K562 (cell line): ENCODE results near the gene PTPN12. TPM values are rescaled to one million over a fixed set of nuclear protein-coding genes. Genes with fewer than 3 reads are reported as not detected.
A peak's percentile ranks its signal among the peaks of the same experiment; 100 is the strongest.

Source experiments
- ATAC-seq: fragments of 200-7000 bp; cut with Tn5 transposase; 3 replicates; pipeline ENCODE4 v1.9.1; 2020; ENCODE audit warnings: moderate library complexity
- BruUV-seq: library from RNA; stranded (reverse); fragments of 400-500 nt; replicated peaks from 2 replicates; lab custom pipeline; 2021; lab: Mats Ljungman, UMichigan
- CTCF ChIA-PET: fragments of 300-600 bp; formaldehyde crosslinking; extraction: SDS; loops from one replicate; lab custom pipeline; 2021; ENCODE audit warnings: low intra/inter-chr PET ratio; lab: Yijun Ruan, JAX
- POLR2A ChIA-PET: fragments of 300-600, 350-650 bp; sonication (Branson Sonifier 250); formaldehyde crosslinking; extraction: SDS; loops from one replicate; lab custom pipeline; 2021; ENCODE audit warnings: antibody characterized with exemption, inconsistent platforms; lab: Yijun Ruan, JAX
- DNase-seq, 4 experiments: peaks; one replicate each; pipeline versions ENCODE4 v3.0.0 to v3.0.0-alpha.2; 2011 to 2018; ENCODE audit warnings: low spot score in 3 of 4, mixed read lengths in 3 of 4; ENCODE audit errors: extremely low read depth in 1 of 4
- FAIRE-seq: peaks from 2 replicates; lab custom pipeline; 2011; peaks lifted over from hg19 to GRCh38; lab: Jason Lieb, UNC
- H2AFZ ChIP-seq: 2 replicates; pipeline ENCODE4 v1.6.0; 2011; ENCODE audit warnings: low read depth, low read length, control low read depth, inconsistent platforms
- H3K27ac ChIP-seq: fragments of 200-600 bp; 3 replicates; pipeline ENCODE4 v1.8.0; 2011; ENCODE audit warnings: low read depth, mild to moderate bottlenecking, control low read depth, inconsistent platforms, low read length, moderate library complexity, mixed read lengths; ENCODE audit errors: extremely low read depth
- H3K27me3 ChIP-seq, 2 experiments: fragments of 300-600 bp in 1 of 2; 2 replicates in 1 of 2; 3 replicates in 1 of 2; pipeline versions ENCODE4 v1.6.0 to v1.8.0; 2011; ENCODE audit warnings: inconsistent platforms in 2 of 2, low read length in 2 of 2, mild to moderate bottlenecking in 1 of 2, mixed read lengths in 1 of 2, moderate library complexity in 1 of 2; ENCODE audit not compliant: control insufficient read depth in 2 of 2, insufficient read depth in 2 of 2
- H3K36me3 ChIP-seq: fragments of 300-600 bp; 3 replicates; pipeline ENCODE4 v1.8.0; 2011; ENCODE audit warnings: mild to moderate bottlenecking, low read length, inconsistent platforms; ENCODE audit not compliant: control insufficient read depth, insufficient read depth
- H3K4me1 ChIP-seq, 2 experiments: fragments of 200-600 bp in 1 of 2; replicated peaks in 1 of 2; 2 replicates in 1 of 2; 3 replicates in 1 of 2; pipeline versions ENCODE4 v1.5.1 to v1.8.0; 2011; ENCODE audit warnings: inconsistent platforms in 2 of 2, low read length in 2 of 2, mild to moderate bottlenecking in 1 of 2, mixed read lengths in 1 of 2, moderate library complexity in 1 of 2; ENCODE audit not compliant: control insufficient read depth in 2 of 2, insufficient read depth in 2 of 2
- H3K4me2 ChIP-seq: 2 replicates; pipeline ENCODE4 v1.6.1; 2011; ENCODE audit warnings: low read length, control low read depth, inconsistent platforms, mixed read lengths; ENCODE audit not compliant: insufficient read depth
- H3K4me3 ChIP-seq: fragments of 200-600 bp; sonication (generic), shearing (Covaris generic); 2 replicates; pipeline ENCODE4 v1.5.1; 2016; ENCODE audit warnings: control low read depth, inconsistent platforms
- H3K79me2 ChIP-seq: fragments of 200-600 bp; 3 replicates; pipeline ENCODE4 v1.8.0; 2011; ENCODE audit warnings: low read length, inconsistent platforms; ENCODE audit not compliant: control insufficient read depth, insufficient read depth
- H3K9ac ChIP-seq, 2 experiments: 2 replicates each; pipeline versions ENCODE4 v1.6.0 to v1.6.1; 2011; ENCODE audit warnings: low read depth in 2 of 2, low read length in 2 of 2, control low read depth in 1 of 2, inconsistent platforms in 1 of 2, mild to moderate bottlenecking in 1 of 2, mixed read lengths in 1 of 2; ENCODE audit not compliant: insufficient read depth in 1 of 2
- H3K9me1 ChIP-seq: one replicate; pipeline ENCODE4 v1.6.0; 2011; ENCODE audit warnings: inconsistent platforms, mild to moderate bottlenecking, low read length, moderate library complexity; ENCODE audit not compliant: control insufficient read depth, insufficient read depth
- H3K9me3 ChIP-seq: replicated peaks from 2 replicates; pipeline ENCODE4 v1.5.1; 2011; ENCODE audit warnings: low read depth, low read length, inconsistent platforms; ENCODE audit not compliant: control insufficient read depth, insufficient read depth
- H4K20me1 ChIP-seq: replicated peaks from 2 replicates; pipeline ENCODE4 v1.6.1; 2011; ENCODE audit warnings: low read length, inconsistent platforms, mixed read lengths; ENCODE audit not compliant: control insufficient read depth, insufficient read depth
- ARID1B ChIP-seq: fragments of 450-650 bp; IDR thresholded peaks from 2 replicates; pipeline ENCODE4 v1.6.1; 2016; ENCODE audit warnings: antibody characterized with exemption, mild to moderate bottlenecking, inconsistent platforms
- GTF2F1 ChIP-seq: IDR thresholded peaks from 2 replicates; pipeline ENCODE4 v1.6.1; 2011; ENCODE audit warnings: low read depth, low read length, improper control_type of control experiment
- KDM5B ChIP-seq: fragments of 200-600 bp; sonication (generic); IDR thresholded peaks from 2 replicates; pipeline ENCODE4 v1.6.1; 2012; ENCODE audit warnings: low read depth, mild to moderate bottlenecking, moderate library complexity, low read length, control low read depth, inconsistent platforms; ENCODE audit not compliant: insufficient replicate concordance
- NR1H2 ChIP-seq: sonication (generic); formaldehyde crosslinking; IDR thresholded peaks from 2 replicates; pipeline ENCODE4 v1.4.0; 2020; ENCODE audit warnings: mild to moderate bottlenecking, missing genetic modification reagents
- NRF1 ChIP-seq, 2 experiments: fragments of 450-650 bp; IDR thresholded peaks in 1 of 2; conservative IDR thresholded peaks in 1 of 2; 2 replicates each; pipeline ENCODE4 v1.6.1; 2014; ENCODE audit warnings: mild to moderate bottlenecking in 2 of 2
- SPI1 ChIP-seq: IDR thresholded peaks from 2 replicates; pipeline ENCODE4 v1.6.1; 2011; ENCODE audit warnings: low read depth, low read length, control low read depth, borderline replicate concordance
- TAF9B ChIP-seq: fragments of 450-650 bp; IDR thresholded peaks from 2 replicates; pipeline ENCODE4 v1.6.1; 2018; ENCODE audit warnings: mild to moderate bottlenecking; ENCODE audit not compliant: partially characterized antibody
- TEAD2 ChIP-seq: fragments of 450-650 bp; IDR thresholded peaks from 2 replicates; pipeline ENCODE4 v1.6.1; 2016; ENCODE audit warnings: missing genetic modification characterization, control low read depth, missing compliant biosample characterization
- XRCC4 ChIP-seq: IDR thresholded peaks from one replicate; pipeline ENCODE4 v1.6.1; 2011; ENCODE audit not compliant: insufficient read depth, insufficient read length; ENCODE audit errors: extremely low read depth
- ZMIZ1 ChIP-seq, 2 experiments: fragments of 150-350 bp in 1 of 2; IDR thresholded peaks; 2 replicates each; pipeline ENCODE4 v1.6.1; 2012 to 2016; ENCODE audit warnings: low read depth in 2 of 2, low read length in 2 of 2, mild to moderate bottlenecking in 1 of 2, moderate library complexity in 1 of 2
- ZNF184 ChIP-seq: sonication (generic); formaldehyde crosslinking; IDR thresholded peaks from 2 replicates; pipeline ENCODE4 v1.5.0; 2020; ENCODE audit warnings: missing genetic modification reagents
- WGBS: fragments of 100-300 bp; shearing (Covaris generic); methylation state at CpG from one replicate; pipeline ENCODE4 v1.1.6; 2016; ENCODE audit warnings: low coverage, mixed read lengths; ENCODE audit not compliant: insufficient coverage; ENCODE audit errors: missing lambda C conversion rate; 5-methylcytosine and 5-hydroxymethylcytosine counted together
- in situ Hi-C: fragments of 300-500 bp; cut with MboI; formaldehyde crosslinking; loops from 4 replicates; pipeline ENCODE4 v1.15.0; 2018; ENCODE audit warnings: inconsistent platforms, mixed read lengths
- intact Hi-C: fragments of 100-400 bp; cut with micrococcal nuclease; formaldehyde crosslinking; loops from 2 replicates; pipeline ENCODE4 v1.14.2; 2022
- polyA plus RNA-seq, 8 experiments: library from polyadenylated mRNA; depleted of rRNA in 4 of 8; stranded (reverse) in 5 of 8; unstranded in 3 of 8; fragments of >200 nt; fragmentation: Nextera tagmentation in 2 of 8; fragmentation: Illumina TruSeq in 1 of 8; extraction: Ambion mirVana in 2 of 8; extraction: Trizol in 1 of 8; gene quantifications; 2 replicates each; pipeline versions ENCODE4 v1.2.1 to v1.2.3, GENCODE V29; 2011 to 2014; ENCODE audit warnings: inconsistent platforms in 1 of 8, missing spikeins in 1 of 8
- total RNA-seq, 7 experiments: library from RNA; depleted of rRNA in 6 of 7; stranded (reverse); fragments of >200 nt in 6 of 7; fragmentation: Illumina TruSeq in 2 of 7; extraction: Trizol in 2 of 7; gene quantifications; 2 replicates each; pipeline versions ENCODE4 v1.2.1 to v1.2.3, GENCODE V29; 2011 to 2021; ENCODE audit warnings: low replicate concordance in 1 of 7

The PTPN12 gene
- total and polyA plus RNA-seq, 9 of the 15 experiments (the other 6 are each of a cell fraction or from before 2014, with no cell fraction given), result 15.3 to 79.8 (median 26.6) TPM

GRCh38 chr7:77501192-77501515, 35.9 kb upstream of the PTPN12 start:
- in situ Hi-C loops, result no loop called here
- TF ChIP-seq XRCC4, result no peak
- TF ChIP-seq NRF1 (conservative IDR thresholded peaks at IDR 0.05 in 1 of 2, IDR thresholded peaks at IDR 0.05 in 1 of 2), result no peak
- TF ChIP-seq ZNF184, result no peak
- TF ChIP-seq TAF9B, result no peak
- peak; percentile 66; the same call in 1 of the 2 replicates for TF ChIP-seq SPI1
- TF ChIP-seq TEAD2 (tag), result no peak
- no peak for TF ChIP-seq ARID1B
- TF ChIP-seq NR1H2 (CRISPR knock-in tag), result no peak
- TF ChIP-seq, all 486 proteins: peak for 1
- H3K36me3 ChIP-seq, result no peaks in the 10 kb centered on the region
- DNase-seq, result no peak
- ATAC-seq, result no peak; the same call in 2 of the 3 replicates
- H3K79me2 ChIP-seq, result no peaks in the 10 kb centered on the region
- H3K27ac ChIP-seq, result no peak overlapping the region
- ChIA-PET CTCF (no interaction called here), POLR2A (no interaction called here)
- H3K9ac ChIP-seq, result no peak overlapping the region
- no peaks in the 10 kb centered on the region for H3K9me1 ChIP-seq
- intact Hi-C loops, result no loop called here
- peak overlapping the region; percentile 77 for H2AFZ ChIP-seq
- no peaks in the 10 kb centered on the region for H3K4me1 ChIP-seq
- no peak overlapping the region for H3K4me3 ChIP-seq
- no peak for FAIRE-seq
- no peak overlapping the region for H3K4me2 ChIP-seq
- no TSS peak for BruUV-seq
- H3K9me3 ChIP-seq, result no peaks in the 10 kb centered on the region
- 0% methylated on average over 1 of the region's 1 CpG for WGBS
- H4K20me1 ChIP-seq, result no peaks in the 10 kb centered on the region
- H3K27me3 ChIP-seq, result 0 out of 5 replicates have a peak, but pooled peaks cover 0 to 3% of the 10 kb centered on the region in 2 experiments

- H3K27me3 ChIP-seq, result 0 out of 5 replicates have a peak, but pooled peaks cover 0 to 5% of the 10 kb centered on the region in 2 experiments
- H4K20me1 ChIP-seq, result no peaks in the 10 kb centered on the region
- intact Hi-C loops, result no loop called here
- ChIA-PET CTCF (no interaction called here), POLR2A (interaction anchor here (0.5 to 1.9 kb wide), 2 partner anchors 26 to 327 kb away, joined by 3 to 5 read pairs; no protein-coding TSS in a partner anchor)
- H3K9ac ChIP-seq, result no peak overlapping the region
- no peak overlapping the region for H3K27ac ChIP-seq
- H3K79me2 ChIP-seq, result no peaks in the 10 kb centered on the region
- no peak overlapping the region for H2AFZ ChIP-seq
- no peaks in the 10 kb centered on the region for H3K36me3 ChIP-seq
- no peak overlapping the region for H3K4me2 ChIP-seq
- DNase-seq (no peak), FAIRE-seq (no peak), ATAC-seq (no peak)
- H3K4me1 ChIP-seq, result no peaks in the 10 kb centered on the region
- TF ChIP-seq NRF1 (conservative IDR thresholded peaks at IDR 0.05 in 1 of 2, IDR thresholded peaks at IDR 0.05 in 1 of 2), result no peak
- no peak for TF ChIP-seq GTF2F1
- TF ChIP-seq ZMIZ1 (IDR thresholded peaks at IDR 0.05; ENCODE audit: low read depth in 2 of 2, low read length in 2 of 2), result no peak
- no peak for TF ChIP-seq KDM5B
- BruUV-seq, result no TSS peak
- H3K9me3 ChIP-seq, result no peaks in the 10 kb centered on the region
- H3K4me3 ChIP-seq, result no peak overlapping the region
- no peaks in the 10 kb centered on the region for H3K9me1 ChIP-seq
- in situ Hi-C loops, result no loop called here
These were observed 32.1 kb upstream of the PTPN12 start for GRCh38 chr7:77504951-77505350.
